Measurements from ENCODE around the gene TACR3.
"Not testable (repeated sequence)": the region's sequence is repeated elsewhere in the genome, so short reads cannot be mapped to it uniquely, and the experiment has no call there.

TACR3 gene

GRCh38 chr4:103719830-103720207 is at the start of gene TACR3:
TSS of gene TACR3 (minus strand) at chr4:103719985. CDS start at chr4:103719675, 310 bp downstream.
- DNase-seq: no peak

- DNase-seq: no peak
Observed at GRCh38 chr4:103757631-103758030, 37.8 kb upstream of the TACR3 start.

- DNase-seq: no peak
Observed at GRCh38 chr4:103756741-103757140, 37.0 kb upstream of the TACR3 start.

- peak; percentile 23 for DNase-seq
Observed at GRCh38 chr4:103754844-103755243, 35.1 kb upstream of the TACR3 start.

- DNase-seq: no peak
Observed at GRCh38 chr4:103753868-103754653, 34.3 kb upstream of the TACR3 start.

GRCh38 chr4:103723150-103723549 is 3.4 kb upstream of the TACR3 start:
- not testable (repeated sequence) for DNase-seq

GRCh38 chr4:103721251-103721650 is 1.5 kb upstream of the TACR3 start:
- DNase-seq: no peak

GRCh38 chr4:103720661-103721060 is 876 bp upstream of the TACR3 start:
- no peak for DNase-seq

- no peak for DNase-seq
Observed at GRCh38 chr4:103719105-103719829, 518 bp downstream of the TACR3 start.

- DNase-seq: no peak
Observed at GRCh38 chr4:103692615-103693014, 27.2 kb downstream of the TACR3 start.

GRCh38 chr4:103673983-103674382 is 45.8 kb downstream of the TACR3 start:
- no peak for DNase-seq

GRCh38 chr4:103666764-103667163 is 53.0 kb downstream of the TACR3 start:
- not testable (repeated sequence) for DNase-seq

GRCh38 chr4:103664436-103665075 is 55.2 kb downstream of the TACR3 start:
- no peak for DNase-seq

GRCh38 chr4:103648541-103648940 is 71.2 kb downstream of the TACR3 start:
- DNase-seq: no peak

- no peak for DNase-seq
Observed at GRCh38 chr4:103645991-103646390, 73.8 kb downstream of the TACR3 start.

GRCh38 chr4:103634236-103634635 is 85.5 kb downstream of the TACR3 start:
- DNase-seq: no peak

GRCh38 chr4:103626296-103626695 is 93.5 kb downstream of the TACR3 start:
- DNase-seq: no peak

- DNase-seq: no peak
Observed at GRCh38 chr4:103591841-103592240, 127.9 kb downstream of the TACR3 start.

- no peak for DNase-seq
Observed at GRCh38 chr4:103567591-103567990, 152.2 kb downstream of the TACR3 start.

- not testable (repeated sequence) for DNase-seq
Observed at GRCh38 chr4:103559178-103559577, 160.6 kb downstream of the TACR3 start.
